Head of caudate nucleus (tissue), 42 donors: ENCODE results near the gene ACTR3C.

Source experiments
- DNase-seq, 42 donors: peaks; one replicate each; pipeline versions ENCODE4 v3.0.0 to v3.0.0-alpha.2; 2020 to 2021; ENCODE audit warnings: mixed read lengths in 7 of 42
- intact Hi-C: fragments of 100-400 bp; cut with DNase I; formaldehyde crosslinking; loops from one replicate; pipeline ENCODE4 v1.15.0; 2022

The ACTR3C gene

GRCh38 chr7:150361402-150361801 lies 38.1 kb upstream of the ACTR3C start:
- no peak for DNase-seq
- intact Hi-C loops: no loop called here

GRCh38 chr7:150360363-150361058 lies 37.2 kb upstream of the ACTR3C start:
- intact Hi-C loops: no loop called here
- DNase-seq: no peak

- intact Hi-C loops: loop anchor here (2.0 kb wide), 1 partner anchor 31 kb away; no protein-coding TSS in a partner anchor
- no peak for DNase-seq
Measured at GRCh38 chr7:150359622-150360362, 36.4 kb upstream of the ACTR3C start.

- intact Hi-C loops: loop anchor here (2.0 kb wide), 1 partner anchor 32 kb away; no protein-coding TSS in a partner anchor
- no peak for DNase-seq
Measured at GRCh38 chr7:150358988-150359621, 35.8 kb upstream of the ACTR3C start.

DNA sequence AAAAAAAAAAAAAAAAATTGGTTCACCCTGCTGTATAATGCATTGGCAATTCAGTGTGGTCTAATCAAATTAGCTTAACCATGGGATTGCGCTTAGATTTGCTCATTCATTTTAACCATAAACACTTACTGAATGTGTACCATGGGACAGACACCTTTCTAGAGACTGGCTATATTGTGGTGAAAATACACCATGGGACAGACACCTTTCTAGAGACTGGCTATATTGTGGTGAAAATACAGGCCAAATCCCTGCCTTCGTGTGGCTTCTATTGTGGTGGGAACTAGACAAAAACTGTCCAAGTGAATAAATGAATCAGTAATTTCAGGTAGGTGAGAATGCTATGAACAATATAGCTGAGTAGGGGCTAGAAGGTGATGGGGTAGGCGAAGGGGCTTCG lies 35.1 kb upstream of the ACTR3C start:
- no peak for DNase-seq
- intact Hi-C loops: loop anchor here (2.0 kb wide), 1 partner anchor 32 kb away; no protein-coding TSS in a partner anchor

DNA sequence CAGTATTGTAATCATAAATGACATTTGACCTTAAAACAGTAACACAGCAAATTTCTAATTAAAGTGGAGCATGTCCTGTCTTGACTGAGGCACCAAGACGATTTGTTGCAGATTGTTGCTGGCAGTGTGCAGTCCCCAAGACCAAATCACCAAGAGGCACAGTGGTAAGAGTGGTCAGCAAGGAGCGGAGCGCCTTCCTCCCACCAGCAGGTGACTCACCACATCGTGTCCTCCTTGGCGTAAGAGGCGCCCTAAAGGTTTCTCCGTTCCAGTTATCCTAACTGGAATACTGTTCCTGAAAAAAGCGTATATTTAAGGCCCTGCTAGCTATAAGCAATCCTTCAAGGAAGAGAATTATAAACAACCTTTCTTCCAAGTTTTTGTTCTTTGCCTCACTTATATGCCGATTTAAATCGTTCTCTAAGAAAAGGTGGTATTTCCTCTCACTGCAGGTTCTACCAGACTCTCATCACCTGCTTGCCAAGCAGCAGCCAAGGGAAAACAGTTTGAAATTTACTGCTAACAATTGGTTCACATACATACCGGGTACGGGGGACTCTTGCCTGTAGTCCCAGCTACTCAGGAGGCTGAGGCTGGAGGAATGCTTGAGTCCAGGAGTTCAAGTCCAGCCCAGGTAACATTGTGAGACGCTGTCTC lies 34.6 kb upstream of the ACTR3C start:
- DNase-seq: no peak
- intact Hi-C loops: loop anchor here (2.0 kb wide), 1 partner anchor 33 kb away; no protein-coding TSS in a partner anchor

DNA sequence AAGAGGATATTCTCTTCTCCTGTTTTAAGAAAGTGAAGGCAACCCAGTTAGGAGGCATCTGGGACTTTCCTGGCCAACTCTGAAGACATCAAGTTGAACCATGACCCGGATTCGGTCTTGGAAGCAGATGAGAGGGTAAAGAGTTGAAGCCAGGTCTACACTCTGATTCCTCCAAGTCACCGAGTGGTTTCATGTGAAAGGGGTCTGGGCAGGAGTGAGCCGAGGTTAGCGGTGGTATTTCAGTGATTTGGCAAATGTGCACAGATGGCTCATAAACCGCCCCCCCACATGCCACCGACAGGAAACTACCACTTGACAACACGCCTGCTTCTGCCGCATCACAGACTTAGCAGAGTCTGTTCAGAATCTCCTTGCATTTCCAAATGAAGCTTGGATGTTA lies 33.9 kb upstream of the ACTR3C start:
- no peak for DNase-seq
- intact Hi-C loops: no loop called here

- DNase-seq: no peak
- intact Hi-C loops: no loop called here
Measured at GRCh38 chr7:150356265-150356897, 33.0 kb upstream of the ACTR3C start.

- DNase-seq: no peak
- intact Hi-C loops: no loop called here
Measured at GRCh38 chr7:150355666-150356059, 32.3 kb upstream of the ACTR3C start.

DNA sequence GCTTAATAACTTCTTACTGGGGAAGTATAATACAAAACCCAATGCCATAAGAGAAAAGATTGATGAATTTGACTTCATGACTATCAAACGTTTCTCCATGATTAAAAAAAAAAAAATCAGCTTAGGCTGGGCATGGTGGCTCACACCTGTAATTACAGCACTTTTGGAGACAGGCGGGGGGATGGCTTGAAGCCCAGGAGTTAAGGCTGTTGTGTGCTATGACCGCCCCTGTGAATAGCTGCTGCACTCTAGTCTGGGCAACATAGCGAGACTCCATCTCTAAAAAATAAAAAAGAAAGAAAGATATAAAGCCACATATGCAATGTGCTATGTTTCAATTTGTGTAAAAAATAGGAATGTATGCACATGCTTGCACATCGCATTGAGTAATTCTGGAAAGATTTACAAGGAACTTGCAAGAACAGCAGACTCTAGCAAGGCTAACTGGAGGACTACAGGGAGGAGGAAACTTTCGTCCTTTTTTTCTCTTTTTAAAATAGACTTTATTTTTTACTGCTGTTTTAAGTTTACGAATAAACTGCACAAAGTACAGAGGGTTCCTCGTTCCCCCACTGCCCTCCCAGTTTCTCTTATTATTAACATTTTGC lies 28.3 kb upstream of the ACTR3C start:
- DNase-seq: no peak
- intact Hi-C loops: no loop called here

DNA sequence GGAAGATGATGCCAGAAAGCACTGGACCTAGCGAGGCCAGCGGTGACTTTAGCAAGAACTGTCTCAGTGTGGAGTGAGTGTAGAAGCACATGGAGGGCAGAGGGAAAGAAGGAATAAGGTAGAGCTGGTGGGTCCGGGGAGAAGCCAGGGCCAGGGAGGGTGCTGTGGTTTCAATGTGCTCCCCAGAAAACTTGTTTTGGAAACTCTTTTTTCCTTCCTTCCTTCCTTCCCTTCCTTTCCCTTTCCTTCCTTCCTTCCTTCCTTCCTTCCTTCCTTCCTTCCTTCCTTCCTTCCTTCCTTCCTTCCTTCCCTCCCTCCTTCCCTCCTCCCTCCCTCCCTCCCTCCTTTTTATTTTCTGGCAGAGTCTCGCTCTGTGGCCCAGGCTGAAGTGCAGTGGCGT lies 23.6 kb upstream of the ACTR3C start:
- intact Hi-C loops: no loop called here
- no peak for DNase-seq

- intact Hi-C loops: no loop called here
- DNase-seq: no peak
Measured at GRCh38 chr7:150345012-150345411, 21.7 kb upstream of the ACTR3C start.

- intact Hi-C loops: no loop called here
- no peak for DNase-seq
Measured at GRCh38 chr7:150344299-150344698, 21.0 kb upstream of the ACTR3C start.

GRCh38 chr7:150343225-150343624 lies 19.9 kb upstream of the ACTR3C start:
- no peak for DNase-seq
- intact Hi-C loops: no loop called here

DNA sequence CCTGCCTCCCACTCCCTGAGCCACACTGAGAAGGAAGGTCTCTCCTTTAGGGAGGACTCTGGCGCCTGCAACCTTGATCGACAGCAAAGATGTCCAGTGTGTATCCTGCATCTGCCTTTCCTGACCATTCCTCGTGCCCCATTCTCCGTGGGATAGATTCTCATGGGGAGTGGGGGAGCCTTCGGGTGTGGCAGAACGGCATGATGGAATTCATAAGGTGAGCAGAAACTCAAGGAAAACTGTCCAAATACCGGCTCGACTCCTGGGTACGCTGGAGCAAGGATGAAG lies 18.7 kb upstream of the ACTR3C start:
- intact Hi-C loops: no loop called here
- DNase-seq: no peak

- intact Hi-C loops: no loop called here
- DNase-seq: peak in 17 of 42 donors; percentile 15 to 64 (median 37)
Measured at GRCh38 chr7:150341263-150342120, 18.1 kb upstream of the ACTR3C start, which contains the start of gene RARRES2. TSS of gene RARRES2 (minus strand) at chr7:150341629. CDS start at chr7:150340609, 1,020 bp downstream.

GRCh38 chr7:150340875-150341262 lies 17.5 kb upstream of the ACTR3C start:
- no peak for DNase-seq
- intact Hi-C loops: no loop called here
